Panc1 (cell line): ENCODE results near the gene PTMS. TPM values are rescaled to one million over a fixed set of nuclear protein-coding genes. Genes with fewer than 3 reads are reported as not detected.

Experiments
- ATAC-seq: fragments of 200-7000 bp; cut with Tn5 transposase; 2 replicates; pipeline ENCODE4 v1.9.1; 2020; ENCODE audit warnings: mild to moderate bottlenecking, moderate library complexity
- BruUV-seq: library from RNA; stranded (reverse); fragments of 400-500 nt; replicated peaks from 2 replicates; lab custom pipeline; 2021; lab: Mats Ljungman, UMichigan
- CTCF ChIA-PET: fragments of 300-600 bp; sonication (Branson Sonifier 250); formaldehyde crosslinking; loops from one replicate; lab custom pipeline; 2022; ENCODE audit warnings: antibody characterized with exemption; lab: Charles Lee
- POLR2A ChIA-PET: fragments of 300-600 bp; sonication (Branson Sonifier 250); formaldehyde crosslinking; loops from one replicate; lab custom pipeline; 2022; ENCODE audit warnings: antibody characterized with exemption; lab: Charles Lee
- DNase-seq: peaks from one replicate; pipeline ENCODE4 v3.0.0-alpha.2; 2010; ENCODE audit warnings: low read depth, low spot score
- H3K27ac ChIP-seq: 2 replicates; pipeline ENCODE4 v1.5.1; 2011; ENCODE audit warnings: mild to moderate bottlenecking, low read length, inconsistent platforms
- H3K27me3 ChIP-seq: fragments of 200-500 bp; sonication (Bioruptor generic); 2 replicates; pipeline ENCODE4 v1.6.0; 2014; ENCODE audit warnings: low read length, inconsistent platforms; ENCODE audit not compliant: control insufficient read depth, insufficient read depth
- H3K36me3 ChIP-seq: fragments of 200-500 bp; sonication (Bioruptor generic); 2 replicates; pipeline ENCODE4 v1.5.1; 2014; ENCODE audit warnings: inconsistent platforms, mild to moderate bottlenecking, low read length, moderate library complexity; ENCODE audit not compliant: control insufficient read depth, insufficient read depth
- H3K4me1 ChIP-seq: 2 replicates; pipeline ENCODE4 v1.5.1; 2011; ENCODE audit warnings: inconsistent platforms, mild to moderate bottlenecking, low read length, moderate library complexity; ENCODE audit not compliant: control insufficient read depth, insufficient read depth
- H3K4me3 ChIP-seq, 2 experiments: 2 replicates each; pipeline ENCODE4 v1.5.1; 2011 to 2012; ENCODE audit warnings: low read depth in 2 of 2, low read length in 2 of 2, mild to moderate bottlenecking in 2 of 2, inconsistent platforms in 1 of 2, moderate library complexity in 1 of 2
- H3K9me3 ChIP-seq: fragments of 200-500 bp; sonication (Bioruptor generic); 2 replicates; pipeline ENCODE4 v1.5.1; 2014; ENCODE audit warnings: low read depth, mild to moderate bottlenecking, inconsistent platforms, low read length, moderate library complexity; ENCODE audit not compliant: control insufficient read depth, insufficient read depth
- POLR2AphosphoS5 ChIP-seq: IDR thresholded peaks from 2 replicates; pipeline ENCODE4 v1.6.1; 2012; ENCODE audit warnings: mild to moderate bottlenecking, low read depth, low read length, moderate library complexity
- SIN3A ChIP-seq: IDR thresholded peaks from 2 replicates; pipeline ENCODE4 v1.6.1; 2012; ENCODE audit warnings: low read depth, mild to moderate bottlenecking, low read length, moderate library complexity, borderline replicate concordance; ENCODE audit not compliant: insufficient read depth
- TCF7L2 ChIP-seq: IDR thresholded peaks from 2 replicates; pipeline ENCODE4 v1.6.1; 2011; ENCODE audit warnings: mild to moderate bottlenecking, low read depth, low read length, inconsistent platforms
- in situ Hi-C: cut with HindIII; loops from 2 replicates; pipeline ENCODE4 v1.10.0; 2016; ENCODE audit warnings: low sequenced_read_pairs, low pct_unique_long_range_greater_than_20kb
- intact Hi-C: fragments of 100-400 bp; cut with micrococcal nuclease; formaldehyde crosslinking; loops from one replicate; pipeline ENCODE4 v1.10.0; 2022; ENCODE audit not compliant: unreplicated experiment
- total RNA-seq: library from RNA; stranded (reverse); gene quantifications from one replicate; pipeline ENCODE4 v1.2.1, GENCODE V29; 2021; ENCODE audit not compliant: unreplicated experiment
- TF ChIP-seq, protein P1 (sequence below): fragments of 450-650 bp; IDR thresholded peaks from 2 replicates; pipeline ENCODE4 v1.5.1; 2017; ENCODE audit warnings: mild to moderate bottlenecking
- TF ChIP-seq, protein P2 (sequence below), 2 experiments: IDR thresholded peaks; 2 replicates each; pipeline ENCODE4 v1.6.1; 2011 to 2012; ENCODE audit warnings: low read depth in 2 of 2, control low read depth in 1 of 2, low read length in 1 of 2, mild to moderate bottlenecking in 1 of 2, moderate library complexity in 1 of 2; ENCODE audit not compliant: insufficient read depth in 1 of 2

PTMS gene
- total RNA-seq, 1 experiment from 2014 or later, result 395 TPM

DNA sequence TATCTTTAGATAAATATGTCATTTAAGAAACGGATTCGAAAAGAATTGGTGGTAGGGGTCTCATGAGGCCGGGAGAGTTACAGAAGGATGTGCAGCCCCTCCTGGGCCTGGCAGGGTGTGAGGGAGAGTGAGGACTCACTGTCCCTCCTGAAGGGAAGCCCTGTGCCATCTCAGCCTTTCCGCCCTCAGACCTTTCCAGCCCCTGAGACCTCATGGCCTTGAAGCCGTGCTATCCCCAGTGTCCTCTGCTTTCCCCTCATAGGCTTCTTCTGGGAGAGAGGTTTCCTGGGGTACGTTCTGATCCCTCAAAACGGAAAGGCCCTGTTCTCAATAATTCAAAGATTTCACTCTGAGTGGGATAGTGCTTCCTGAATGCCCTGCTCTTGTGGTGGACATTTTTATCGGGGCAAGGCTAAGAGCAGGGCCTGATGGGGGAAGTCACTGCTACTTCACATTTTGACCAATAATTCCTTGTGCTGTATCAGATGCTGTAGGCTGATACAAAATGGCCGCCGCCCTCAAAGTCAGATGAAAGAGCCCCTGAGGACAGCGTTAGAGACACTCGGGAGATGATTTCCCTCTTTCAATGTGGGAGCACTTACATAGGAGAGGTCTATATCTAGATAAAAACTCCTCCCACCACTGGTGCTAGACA lies 24.5 kb downstream of the PTMS start:
- no peaks in the 10 kb centered on the region for H3K9me3 ChIP-seq
- H3K36me3 ChIP-seq, result no peaks in the 10 kb centered on the region
- ChIA-PET POLR2A (no interaction called here), CTCF (no interaction called here)
- in situ Hi-C loops (no loop called here), intact Hi-C loops (no loop called here)
- no peak for ATAC-seq
- H3K27me3 ChIP-seq, result no peaks in the 10 kb centered on the region
- BruUV-seq, result no TSS peak
- no peak overlapping the region for H3K4me3 ChIP-seq
- H3K4me1 ChIP-seq, result no peaks in the 10 kb centered on the region
- H3K27ac ChIP-seq, result no peak overlapping the region
- TF ChIP-seq, protein P1, sequence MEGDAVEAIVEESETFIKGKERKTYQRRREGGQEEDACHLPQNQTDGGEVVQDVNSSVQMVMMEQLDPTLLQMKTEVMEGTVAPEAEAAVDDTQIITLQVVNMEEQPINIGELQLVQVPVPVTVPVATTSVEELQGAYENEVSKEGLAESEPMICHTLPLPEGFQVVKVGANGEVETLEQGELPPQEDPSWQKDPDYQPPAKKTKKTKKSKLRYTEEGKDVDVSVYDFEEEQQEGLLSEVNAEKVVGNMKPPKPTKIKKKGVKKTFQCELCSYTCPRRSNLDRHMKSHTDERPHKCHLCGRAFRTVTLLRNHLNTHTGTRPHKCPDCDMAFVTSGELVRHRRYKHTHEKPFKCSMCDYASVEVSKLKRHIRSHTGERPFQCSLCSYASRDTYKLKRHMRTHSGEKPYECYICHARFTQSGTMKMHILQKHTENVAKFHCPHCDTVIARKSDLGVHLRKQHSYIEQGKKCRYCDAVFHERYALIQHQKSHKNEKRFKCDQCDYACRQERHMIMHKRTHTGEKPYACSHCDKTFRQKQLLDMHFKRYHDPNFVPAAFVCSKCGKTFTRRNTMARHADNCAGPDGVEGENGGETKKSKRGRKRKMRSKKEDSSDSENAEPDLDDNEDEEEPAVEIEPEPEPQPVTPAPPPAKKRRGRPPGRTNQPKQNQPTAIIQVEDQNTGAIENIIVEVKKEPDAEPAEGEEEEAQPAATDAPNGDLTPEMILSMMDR, result no peak
- TF ChIP-seq SIN3A (no peak), TCF7L2 (no peak), POLR2AphosphoS5 (no peak)
- TF ChIP-seq, protein P2, sequence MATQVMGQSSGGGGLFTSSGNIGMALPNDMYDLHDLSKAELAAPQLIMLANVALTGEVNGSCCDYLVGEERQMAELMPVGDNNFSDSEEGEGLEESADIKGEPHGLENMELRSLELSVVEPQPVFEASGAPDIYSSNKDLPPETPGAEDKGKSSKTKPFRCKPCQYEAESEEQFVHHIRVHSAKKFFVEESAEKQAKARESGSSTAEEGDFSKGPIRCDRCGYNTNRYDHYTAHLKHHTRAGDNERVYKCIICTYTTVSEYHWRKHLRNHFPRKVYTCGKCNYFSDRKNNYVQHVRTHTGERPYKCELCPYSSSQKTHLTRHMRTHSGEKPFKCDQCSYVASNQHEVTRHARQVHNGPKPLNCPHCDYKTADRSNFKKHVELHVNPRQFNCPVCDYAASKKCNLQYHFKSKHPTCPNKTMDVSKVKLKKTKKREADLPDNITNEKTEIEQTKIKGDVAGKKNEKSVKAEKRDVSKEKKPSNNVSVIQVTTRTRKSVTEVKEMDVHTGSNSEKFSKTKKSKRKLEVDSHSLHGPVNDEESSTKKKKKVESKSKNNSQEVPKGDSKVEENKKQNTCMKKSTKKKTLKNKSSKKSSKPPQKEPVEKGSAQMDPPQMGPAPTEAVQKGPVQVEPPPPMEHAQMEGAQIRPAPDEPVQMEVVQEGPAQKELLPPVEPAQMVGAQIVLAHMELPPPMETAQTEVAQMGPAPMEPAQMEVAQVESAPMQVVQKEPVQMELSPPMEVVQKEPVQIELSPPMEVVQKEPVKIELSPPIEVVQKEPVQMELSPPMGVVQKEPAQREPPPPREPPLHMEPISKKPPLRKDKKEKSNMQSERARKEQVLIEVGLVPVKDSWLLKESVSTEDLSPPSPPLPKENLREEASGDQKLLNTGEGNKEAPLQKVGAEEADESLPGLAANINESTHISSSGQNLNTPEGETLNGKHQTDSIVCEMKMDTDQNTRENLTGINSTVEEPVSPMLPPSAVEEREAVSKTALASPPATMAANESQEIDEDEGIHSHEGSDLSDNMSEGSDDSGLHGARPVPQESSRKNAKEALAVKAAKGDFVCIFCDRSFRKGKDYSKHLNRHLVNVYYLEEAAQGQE (IDR thresholded peaks at IDR 0.05; ENCODE audit: insufficient read depth in 1 of 2, low read depth in 2 of 2, low read length in 1 of 2), result no peak
- no peak for DNase-seq

DNA sequence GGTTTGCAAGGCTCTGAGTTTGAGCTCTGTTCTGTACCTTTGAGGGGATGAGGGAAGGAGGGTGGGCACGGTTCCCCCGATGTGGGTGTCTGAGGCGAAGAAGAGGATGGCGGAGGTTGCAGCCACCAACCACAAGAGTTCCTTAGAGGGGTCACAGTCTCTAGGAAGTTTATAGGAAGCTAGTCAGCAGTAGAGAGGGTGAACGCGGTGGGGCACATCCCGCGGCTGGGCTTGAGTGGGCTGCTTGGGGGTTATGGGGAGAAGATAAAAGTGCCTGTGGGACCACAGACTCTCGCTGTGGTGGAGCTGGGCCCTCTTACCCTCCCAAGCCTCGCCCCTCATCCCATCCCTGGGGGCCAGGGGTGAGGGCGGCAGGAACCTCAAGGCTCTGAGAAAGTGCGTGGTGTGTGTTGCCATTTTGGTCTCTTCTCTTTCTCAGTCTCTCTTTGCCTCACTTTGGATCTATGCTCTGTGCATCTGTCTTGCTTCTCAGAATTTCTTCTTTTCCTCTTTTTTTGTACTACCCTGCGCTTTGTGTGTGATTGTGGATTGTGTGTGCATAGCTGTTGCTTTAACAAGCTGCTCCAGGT lies 25.9 kb downstream of the PTMS start:
- intact Hi-C loops, result no loop called here
- no peak overlapping the region for H3K4me3 ChIP-seq
- in situ Hi-C loops, result no loop called here
- DNase-seq (no peak), ATAC-seq (no peak)
- no peaks in the 10 kb centered on the region for H3K4me1 ChIP-seq
- POLR2A ChIA-PET, result no interaction called here
- BruUV-seq, result no TSS peak
- no peaks in the 10 kb centered on the region for H3K27me3 ChIP-seq
- H3K9me3 ChIP-seq, result no peaks in the 10 kb centered on the region
- CTCF ChIA-PET, result interaction anchor here (0.6 kb wide), 1 partner anchor 163 kb away, joined by 9 read pairs; no protein-coding TSS in a partner anchor
- H3K36me3 ChIP-seq, result no peaks in the 10 kb centered on the region
- no peak overlapping the region for H3K27ac ChIP-seq
- no peak for TF ChIP-seq POLR2AphosphoS5
- TF ChIP-seq, protein P2 (IDR thresholded peaks at IDR 0.05; ENCODE audit: insufficient read depth in 1 of 2, low read depth in 2 of 2, low read length in 1 of 2), result no peak
- TF ChIP-seq, protein P1, result no peak
- TF ChIP-seq TCF7L2, result no peak
- TF ChIP-seq SIN3A, result no peak
